Daoy (cell line): Measurements from ENCODE around the gene RFX1. TPM values are rescaled to one million over a fixed set of nuclear protein-coding genes. Genes with fewer than 3 reads are reported as not detected.
"Not testable (repeated sequence)": the region's sequence is repeated elsewhere in the genome, so short reads cannot be mapped to it uniquely, and the experiment has no call there.

Experiments
- DNase-seq: peaks from one replicate; pipeline ENCODE4 v3.0.0-alpha.2; 2015; ENCODE audit warnings: low read depth
- total RNA-seq: library from RNA; depleted of rRNA; stranded (reverse); fragments of >200 nt; shearing (Covaris generic); gene quantifications from 2 replicates; pipeline ENCODE4 v1.2.3, GENCODE V29; 2014

Gene RFX1
- total RNA-seq, 1 experiment from 2014 or later: 1.3 TPM

DNA sequence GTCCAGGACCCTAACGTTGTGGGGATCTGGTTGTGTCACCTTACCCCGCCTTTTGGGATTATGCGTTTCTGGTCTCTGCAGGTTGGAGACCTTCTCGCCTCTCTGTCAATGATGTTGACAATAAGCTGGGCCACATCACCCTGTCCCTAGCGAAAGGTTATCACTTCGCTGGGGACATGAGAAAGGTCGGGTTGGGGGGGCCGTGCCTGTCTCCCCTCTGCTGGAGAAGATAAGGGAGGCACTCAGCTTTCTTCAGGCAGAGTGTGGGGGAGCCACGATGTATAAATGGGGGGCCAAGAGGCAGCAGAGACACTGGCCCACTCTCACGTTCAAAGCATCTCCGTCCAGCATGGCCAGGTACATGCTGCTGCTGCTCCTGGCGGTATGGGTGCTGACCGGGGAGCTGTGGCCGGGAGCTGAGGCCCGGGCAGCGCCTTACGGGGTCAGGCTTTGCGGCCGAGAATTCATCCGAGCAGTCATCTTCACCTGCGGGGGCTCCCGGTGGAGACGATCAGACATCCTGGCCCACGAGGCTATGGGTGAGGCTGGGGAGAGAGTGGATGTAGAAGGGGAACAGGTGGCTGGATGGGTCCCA lies 21.8 kb upstream of the RFX1 start, which contains the start of gene RLN3:
TSS of gene RLN3 (plus strand) at position 293 of the 595 bp plus-strand sequence. CDS start at position 350, 57 bp downstream.
- DNase-seq: no peak

DNA sequence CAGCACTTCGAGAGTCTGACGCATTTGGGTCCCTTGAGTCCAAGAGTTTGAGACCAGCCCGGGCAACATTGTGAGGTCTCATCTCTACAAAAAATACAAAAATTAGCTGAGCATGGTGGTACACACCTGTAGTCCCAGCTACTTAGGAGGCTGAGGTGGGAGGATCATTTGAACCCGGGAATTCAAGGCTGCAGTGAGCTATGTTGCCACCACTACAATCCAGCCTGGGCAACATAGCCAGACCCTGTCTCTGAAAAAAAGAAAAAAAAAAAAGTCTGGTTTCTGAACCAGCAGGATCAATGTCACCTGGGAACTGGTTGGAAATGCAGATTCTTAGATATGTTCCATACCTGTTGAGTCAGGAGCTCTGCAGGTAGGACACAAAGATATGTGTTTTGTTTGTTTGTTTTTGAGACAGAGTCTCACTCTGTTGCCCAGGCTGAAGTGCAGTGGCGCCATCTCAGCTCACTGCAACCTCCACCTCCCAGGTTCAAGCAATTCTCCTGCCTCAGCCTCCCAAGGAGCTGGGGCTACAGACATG lies 20.6 kb upstream of the RFX1 start:
- DNase-seq: not testable (repeated sequence)

- peak; percentile 80 for DNase-seq
These were observed 17.5 kb upstream of the RFX1 start for GRCh38 chr19:14023404-14024235.

DNA sequence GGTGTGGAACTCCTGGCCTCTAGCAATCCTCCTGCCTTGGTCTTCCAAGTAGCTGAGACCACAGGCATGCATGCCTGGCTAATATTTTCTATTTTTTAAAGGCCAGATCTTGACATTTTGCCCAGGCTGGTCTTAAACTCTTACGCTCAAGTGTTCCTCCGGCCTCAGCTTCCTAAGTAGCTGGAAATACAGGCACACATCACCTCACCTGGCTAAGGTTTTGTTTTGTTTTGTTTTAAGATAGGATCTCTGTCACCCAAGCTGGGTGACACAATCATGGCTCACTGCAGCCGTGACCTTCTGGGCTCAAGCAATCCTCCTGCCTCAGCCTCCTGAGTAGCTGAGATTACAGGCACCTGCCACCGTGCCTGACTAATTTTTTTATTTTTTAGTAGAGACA lies 16.3 kb upstream of the RFX1 start:
- DNase-seq: no peak

- DNase-seq: no peak
These were observed 15.4 kb upstream of the RFX1 start for GRCh38 chr19:14021474-14021873.

DNA sequence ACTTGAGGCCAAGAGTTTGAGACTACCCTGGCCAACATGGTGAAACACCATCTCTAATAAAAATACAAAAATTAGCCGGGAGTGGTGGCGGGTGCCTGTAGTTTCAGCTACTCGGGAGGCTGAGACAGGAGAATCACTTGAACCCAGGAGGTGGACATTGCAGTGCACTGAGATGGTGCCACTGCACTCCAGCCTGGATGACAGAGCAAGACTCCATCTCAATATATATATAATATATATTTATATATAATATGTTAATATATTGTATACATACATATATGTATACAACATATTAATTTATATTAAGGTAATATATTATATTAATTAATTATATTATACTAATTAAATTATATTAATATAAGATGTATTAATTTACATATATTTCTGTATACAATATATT lies 13.6 kb upstream of the RFX1 start:
- not testable (repeated sequence) for DNase-seq

DNA sequence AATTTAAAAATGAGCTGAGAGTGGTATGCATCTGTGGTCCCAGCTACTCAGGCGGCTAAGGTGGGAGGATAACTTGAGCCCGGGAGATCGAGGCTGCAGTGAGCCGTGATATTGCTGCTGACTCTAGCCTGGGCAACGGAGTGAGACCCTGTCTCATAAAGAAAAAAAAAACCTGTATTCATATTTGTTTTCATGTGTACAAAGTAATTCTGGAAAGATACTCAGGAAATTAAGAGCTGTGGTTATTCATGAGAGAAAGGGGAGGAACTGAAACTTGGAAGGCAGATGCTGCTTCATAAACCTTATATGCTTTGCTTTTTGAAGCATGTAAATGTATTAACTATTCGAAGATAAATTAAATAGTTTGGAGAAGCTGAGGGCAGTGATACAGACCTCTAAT lies 13.0 kb upstream of the RFX1 start:
- no peak for DNase-seq

DNA sequence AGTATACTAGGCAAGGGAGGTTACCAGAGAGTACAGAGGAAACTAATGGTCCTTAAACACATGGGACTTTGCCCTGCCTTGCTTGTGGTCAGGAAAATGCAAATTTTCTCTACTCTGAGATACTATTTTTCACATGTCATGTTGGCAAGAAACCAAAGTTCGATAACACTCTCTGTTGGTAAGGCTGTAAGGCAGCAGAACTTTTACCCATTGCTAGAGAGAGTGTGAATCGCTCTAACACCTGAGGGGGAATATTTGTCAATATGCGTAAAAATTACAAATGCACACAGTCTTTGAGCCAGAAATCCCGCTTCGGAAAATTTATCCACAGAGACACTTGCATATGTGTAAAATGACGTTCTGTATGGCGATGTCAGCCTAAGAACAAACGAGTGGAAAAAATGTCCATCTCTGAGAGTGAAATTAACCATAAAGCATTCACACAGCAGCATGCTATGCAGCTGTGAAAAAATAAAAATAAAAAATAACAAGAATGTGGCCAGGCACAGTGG lies 9.5 kb upstream of the RFX1 start:
- no peak for DNase-seq

- DNase-seq: no peak
These were observed 6.3 kb upstream of the RFX1 start for GRCh38 chr19:14012378-14012915.

DNA sequence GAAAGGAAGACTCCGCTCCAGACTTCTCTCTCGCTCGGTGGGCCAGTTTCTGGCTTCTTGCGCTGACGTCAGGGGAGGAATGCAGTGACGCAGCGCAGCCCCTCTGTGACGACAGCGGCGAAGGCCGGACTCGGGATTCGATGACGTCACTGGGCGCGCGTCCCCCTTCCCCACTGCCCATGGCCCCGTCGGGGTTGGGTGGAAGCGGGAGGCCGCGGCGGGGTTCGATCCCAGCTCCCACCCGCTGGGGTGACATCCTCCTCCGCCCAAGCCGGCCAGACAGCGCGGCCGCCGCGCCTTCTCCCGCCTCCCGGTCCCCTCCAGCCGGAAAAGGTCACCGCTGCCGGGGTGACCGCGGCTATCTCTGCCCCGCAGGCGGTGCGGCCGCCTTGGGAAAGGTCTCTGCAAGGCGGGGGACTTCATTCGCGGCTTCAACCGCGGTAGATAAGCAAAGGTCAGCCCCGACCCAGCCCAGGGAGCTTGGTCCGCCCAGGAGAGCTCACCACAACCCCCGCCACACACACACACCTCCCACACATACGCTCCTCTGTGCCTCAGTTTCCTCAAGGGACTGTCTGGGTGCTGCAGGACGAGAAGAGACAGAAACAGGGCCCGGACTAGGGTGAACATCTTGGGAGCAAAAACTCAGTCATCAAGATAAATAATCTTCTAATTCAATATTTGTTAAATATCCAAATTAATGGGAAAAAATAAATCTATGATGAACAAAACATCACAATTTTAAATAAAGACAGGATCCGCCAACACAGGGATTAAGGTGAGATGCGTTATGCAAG lies 844 bp upstream of the RFX1 start:
- no peak for DNase-seq

GRCh38 chr19:14005349-14006084 lies 603 bp downstream of the RFX1 start:
- DNase-seq: peak; percentile 89

- no peak for DNase-seq
These were observed 1.3 kb downstream of the RFX1 start for GRCh38 chr19:14004619-14005348.

- DNase-seq: no peak
These were observed 2.7 kb downstream of the RFX1 start for GRCh38 chr19:14003251-14004055.

DNA sequence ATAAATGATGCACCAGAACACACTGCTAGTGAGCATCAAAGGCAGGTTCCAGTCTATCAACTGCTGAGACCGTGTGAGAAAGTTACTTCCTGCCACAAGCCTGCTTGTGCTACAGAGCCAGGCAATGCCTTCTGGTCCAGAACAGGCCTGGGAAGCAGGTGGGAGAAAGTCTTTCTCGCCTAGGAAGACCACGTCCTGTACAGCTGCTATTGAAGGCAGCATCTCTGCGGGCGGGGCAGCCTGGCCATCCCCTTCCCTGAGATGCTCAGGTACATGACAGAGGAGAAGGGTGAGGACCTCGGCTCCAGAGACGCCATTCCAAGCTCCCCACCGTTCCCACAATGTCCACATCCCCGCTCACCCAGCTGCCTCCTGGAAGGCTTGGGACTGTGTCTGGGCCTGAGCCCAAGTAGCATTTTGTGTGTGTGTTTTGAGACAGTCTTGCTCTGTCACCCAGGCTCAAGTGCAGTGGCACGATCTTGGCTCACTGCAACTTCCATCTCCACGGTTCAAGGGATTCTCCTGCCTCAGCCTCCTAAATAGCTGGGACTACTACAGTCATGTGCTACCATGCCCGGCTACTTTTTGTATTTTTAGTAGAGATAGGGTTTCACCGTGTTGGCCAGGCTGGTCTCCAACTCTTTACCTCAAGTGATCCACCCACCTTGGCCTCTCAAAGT lies 3.4 kb downstream of the RFX1 start:
- no peak for DNase-seq

GRCh38 chr19:14000691-14001375 lies 5.3 kb downstream of the RFX1 start:
- DNase-seq: no peak

DNA sequence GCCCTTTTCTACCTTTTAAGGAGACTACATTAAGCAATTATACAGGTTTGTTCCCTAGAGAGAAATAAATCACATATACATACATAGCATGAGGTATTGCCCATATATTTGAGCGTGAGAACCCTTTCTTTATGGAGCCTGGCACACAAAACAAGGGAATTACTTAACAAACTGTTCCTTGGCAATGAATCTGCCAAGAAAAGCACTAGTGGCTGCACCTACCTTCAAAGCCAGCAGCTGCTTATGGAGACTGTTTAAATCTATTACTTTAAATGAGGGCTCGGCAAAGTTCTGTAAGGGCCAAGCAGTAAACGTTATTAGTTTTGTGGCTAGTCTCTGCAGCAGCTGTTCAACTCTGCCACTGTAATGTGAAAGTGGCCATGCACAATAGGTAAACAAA lies 7.0 kb downstream of the RFX1 start:
- DNase-seq: no peak

- DNase-seq: no peak
These were observed 7.7 kb downstream of the RFX1 start for GRCh38 chr19:13998426-13998825.

GRCh38 chr19:13997631-13997962 lies 8.5 kb downstream of the RFX1 start:
- no peak for DNase-seq
